Sigmoid colon (tissue), 3 donors: ENCODE measurements around the gene MTOR.
"Not testable (repeated sequence)": the region's sequence is repeated elsewhere in the genome, so short reads cannot be mapped to it uniquely, and the experiment has no call there.

Experiments used
- POLR2A ChIP-seq, 2 donors: fragments of 450-650 bp; IDR thresholded peaks; one replicate each; pipeline ENCODE4 v1.6.1; 2016; ENCODE audit warnings: antibody characterized with exemption in 2 of 2, mild to moderate bottlenecking in 2 of 2, moderate library complexity in 2 of 2
- TF ChIP-seq, protein P1 (sequence below), 4 experiments: fragments of 450-650 bp in 3 of 4; fragments of 200-600 bp in 1 of 4; IDR thresholded peaks; one replicate each; pipeline ENCODE4 v1.5.1; 2016 to 2019; ENCODE audit warnings: antibody characterized with exemption in 4 of 4, mild to moderate bottlenecking in 3 of 4, moderate library complexity in 2 of 4

DNA sequence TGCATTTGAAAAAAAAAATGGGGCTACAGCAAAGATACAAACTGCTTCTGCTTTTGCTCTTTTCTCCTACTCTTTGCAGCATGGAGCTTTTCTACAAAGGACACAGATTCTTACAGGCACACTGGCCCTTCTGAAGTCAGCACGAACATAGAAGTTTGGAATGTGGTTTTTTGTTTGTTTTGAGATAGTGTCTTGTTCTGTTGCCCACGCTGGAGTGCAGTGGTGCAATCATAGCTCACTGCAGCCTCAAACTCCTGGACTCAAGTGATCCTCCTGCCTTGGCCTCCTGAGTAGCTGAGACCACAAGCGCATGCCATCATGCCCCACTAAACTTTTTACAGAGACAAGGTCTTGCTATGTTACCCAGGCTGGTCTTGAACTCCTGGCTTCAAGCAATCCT is 82.6 kb downstream of the MTOR start:
- TF ChIP-seq, protein P1, sequence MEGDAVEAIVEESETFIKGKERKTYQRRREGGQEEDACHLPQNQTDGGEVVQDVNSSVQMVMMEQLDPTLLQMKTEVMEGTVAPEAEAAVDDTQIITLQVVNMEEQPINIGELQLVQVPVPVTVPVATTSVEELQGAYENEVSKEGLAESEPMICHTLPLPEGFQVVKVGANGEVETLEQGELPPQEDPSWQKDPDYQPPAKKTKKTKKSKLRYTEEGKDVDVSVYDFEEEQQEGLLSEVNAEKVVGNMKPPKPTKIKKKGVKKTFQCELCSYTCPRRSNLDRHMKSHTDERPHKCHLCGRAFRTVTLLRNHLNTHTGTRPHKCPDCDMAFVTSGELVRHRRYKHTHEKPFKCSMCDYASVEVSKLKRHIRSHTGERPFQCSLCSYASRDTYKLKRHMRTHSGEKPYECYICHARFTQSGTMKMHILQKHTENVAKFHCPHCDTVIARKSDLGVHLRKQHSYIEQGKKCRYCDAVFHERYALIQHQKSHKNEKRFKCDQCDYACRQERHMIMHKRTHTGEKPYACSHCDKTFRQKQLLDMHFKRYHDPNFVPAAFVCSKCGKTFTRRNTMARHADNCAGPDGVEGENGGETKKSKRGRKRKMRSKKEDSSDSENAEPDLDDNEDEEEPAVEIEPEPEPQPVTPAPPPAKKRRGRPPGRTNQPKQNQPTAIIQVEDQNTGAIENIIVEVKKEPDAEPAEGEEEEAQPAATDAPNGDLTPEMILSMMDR (IDR thresholded peaks at IDR 0.05) = not testable (repeated sequence)
- TF ChIP-seq POLR2A (IDR thresholded peaks at IDR 0.05) = not testable (repeated sequence)
